GM12878 (cell line): ENCODE measurements around the gene VCL. TPM values are rescaled to one million over a fixed set of nuclear protein-coding genes. Genes with fewer than 3 reads are reported as not detected.

ENCODE experiments used
- ATAC-seq: fragments of 200-7000 bp; cut with Tn5 transposase; 3 replicates; pipeline ENCODE4 v1.9.1; 2020; ENCODE audit warnings: mild to moderate bottlenecking, moderate library complexity
- BruUV-seq: library from RNA; stranded (reverse); fragments of 400-500 nt; replicated peaks from 2 replicates; lab custom pipeline; 2021; lab: Mats Ljungman, UMichigan
- CTCF ChIA-PET: fragments of 300-600 bp; sonication (Branson Sonifier 250); formaldehyde crosslinking; extraction: SDS; loops from one replicate; lab custom pipeline; 2021; ENCODE audit warnings: inconsistent platforms; lab: Yijun Ruan, JAX
- POLR2A ChIA-PET: fragments of 350-600 bp; formaldehyde crosslinking; extraction: SDS; loops from one replicate; lab custom pipeline; 2021; ENCODE audit warnings: inconsistent platforms; lab: Charles Lee
- RAD21 ChIA-PET: fragments of 300-600 bp; sonication (Branson Sonifier 250); formaldehyde crosslinking; loops from one replicate; lab custom pipeline; 2023; ENCODE audit warnings: antibody characterized with exemption; ENCODE audit not compliant: unreplicated experiment; lab: Charles Lee
- SMC1A ChIA-PET: fragments of 300-600 bp; sonication (Branson Sonifier 250); formaldehyde crosslinking; loops from one replicate; lab custom pipeline; 2023; ENCODE audit not compliant: unreplicated experiment, uncharacterized antibody; lab: Charles Lee
- DNase-seq: peaks from one replicate; pipeline ENCODE4 v3.0.0-alpha.2; 2011; ENCODE audit warnings: low read depth, low spot score
- FAIRE-seq: peaks from 3 replicates; lab custom pipeline; 2011; peaks lifted over from hg19 to GRCh38; lab: Jason Lieb, UNC
- H2AFZ ChIP-seq: 2 replicates; pipeline ENCODE4 v1.6.0; 2011; ENCODE audit warnings: low read depth, low read length, control low read depth; ENCODE audit not compliant: control insufficient read depth
- H3K27ac ChIP-seq: 2 replicates; pipeline ENCODE4 v1.5.1; 2011; ENCODE audit warnings: control low read depth; ENCODE audit not compliant: control insufficient read depth, insufficient read depth
- H3K27me3 ChIP-seq, 2 experiments: replicated peaks in 1 of 2; 2 replicates each; pipeline versions ENCODE4 v1.6.0 to v1.6.1; 2011; ENCODE audit warnings: low read length in 1 of 2; ENCODE audit not compliant: control insufficient read depth in 2 of 2, insufficient read depth in 2 of 2
- H3K36me3 ChIP-seq, 2 experiments: 2 replicates each; pipeline ENCODE4 v1.5.1; 2011; ENCODE audit warnings: low read length in 1 of 2; ENCODE audit not compliant: control insufficient read depth in 2 of 2, insufficient read depth in 2 of 2
- H3K4me1 ChIP-seq: 2 replicates; pipeline ENCODE4 v1.6.1; 2011; ENCODE audit warnings: mild to moderate bottlenecking, low read length, moderate library complexity, mixed read lengths; ENCODE audit not compliant: control insufficient read depth, insufficient read depth
- H3K4me2 ChIP-seq: 2 replicates; pipeline ENCODE4 v1.6.0; 2011; ENCODE audit warnings: control low read depth; ENCODE audit not compliant: control insufficient read depth, insufficient read depth
- H3K4me3 ChIP-seq: fragments of 200-600 bp; sonication (generic); 2 replicates; pipeline ENCODE4 v1.5.1; 2016
- H3K79me2 ChIP-seq: 2 replicates; pipeline ENCODE4 v1.6.0; 2011; ENCODE audit warnings: low read length; ENCODE audit not compliant: control insufficient read depth, insufficient read depth
- H3K9ac ChIP-seq: 2 replicates; pipeline ENCODE4 v1.8.0; 2011; ENCODE audit warnings: low read length, control low read depth, mixed read lengths; ENCODE audit not compliant: control insufficient read depth, insufficient read depth
- H3K9me3 ChIP-seq: replicated peaks from 3 replicates; pipeline ENCODE4 v1.5.1; 2011; ENCODE audit warnings: mild to moderate bottlenecking, low read length; ENCODE audit not compliant: control insufficient read depth, insufficient read depth
- H4K20me1 ChIP-seq: 2 replicates; pipeline ENCODE4 v1.6.0; 2011; ENCODE audit not compliant: control insufficient read depth, insufficient read depth
- ATF3 ChIP-seq: IDR thresholded peaks from 2 replicates; pipeline ENCODE4 v1.6.1; 2011; ENCODE audit warnings: low read depth, mild to moderate bottlenecking, low read length, moderate library complexity, borderline replicate concordance; ENCODE audit errors: extremely low read depth
- EP300 ChIP-seq, 2 experiments: fragments of 150-350 bp in 1 of 2; IDR thresholded peaks; 2 replicates each; pipeline ENCODE4 v1.6.1; 2011 to 2012; ENCODE audit warnings: low read depth in 2 of 2, low read length in 2 of 2, borderline replicate concordance in 1 of 2, improper control_type of control experiment in 1 of 2, inconsistent platforms in 1 of 2; ENCODE audit not compliant: control insufficient read depth in 1 of 2
- IKZF2 ChIP-seq, 2 experiments: fragments of 450-650 bp; IDR thresholded peaks; 2 replicates each; pipeline ENCODE4 v1.6.1; 2017; ENCODE audit warnings: mild to moderate bottlenecking in 2 of 2, moderate library complexity in 2 of 2
- NBN ChIP-seq: fragments of 450-650 bp; IDR thresholded peaks from 2 replicates; pipeline ENCODE4 v1.6.1; 2016
- POLR2AphosphoS5 ChIP-seq: IDR thresholded peaks from 2 replicates; pipeline ENCODE4 v1.6.1; 2011; ENCODE audit warnings: mild to moderate bottlenecking, low read length, inconsistent platforms
- POU2F2 ChIP-seq: IDR thresholded peaks from 3 replicates; pipeline ENCODE4 v1.6.1; 2011; ENCODE audit warnings: low read depth, mild to moderate bottlenecking, low read length, borderline replicate concordance
- RB1 ChIP-seq: fragments of 450-650 bp; formaldehyde crosslinking; IDR thresholded peaks from 2 replicates; pipeline ENCODE4 v1.6.1; 2017; ENCODE audit warnings: mild to moderate bottlenecking, borderline replicate concordance
- RUNX3 ChIP-seq: IDR thresholded peaks from 2 replicates; pipeline ENCODE4 v1.6.1; 2012; ENCODE audit warnings: low read length, inconsistent platforms
- SIN3A ChIP-seq: IDR thresholded peaks from 2 replicates; pipeline ENCODE4 v1.6.1; 2012; ENCODE audit warnings: low read depth, low read length, improper control_type of control experiment
- ZBTB4 ChIP-seq: fragments of 450-650 bp; formaldehyde crosslinking; IDR thresholded peaks from 2 replicates; pipeline ENCODE4 v1.4.0; 2022; ENCODE audit warnings: mild to moderate bottlenecking, moderate library complexity
- WGBS: methylation state at CpG from one replicate; pipeline ENCODE4 v1.1.6; 2016; ENCODE audit warnings: low lambda C conversion rate; ENCODE audit not compliant: insufficient replicate concordance, insufficient coverage; ENCODE audit errors: missing lambda C conversion rate; 5-methylcytosine and 5-hydroxymethylcytosine counted together
- in situ Hi-C: fragments of 300-500 bp; cut with MboI; formaldehyde crosslinking; loops from 9 replicates; pipeline ENCODE4 v1.14.3; 2018; ENCODE audit warnings: mixed read lengths
- intact Hi-C: fragments of 100-400 bp; cut with micrococcal nuclease; formaldehyde crosslinking; loops from one replicate; pipeline ENCODE4 v1.14.2; 2022; ENCODE audit not compliant: unreplicated experiment
- polyA plus RNA-seq, 11 experiments: library from polyadenylated mRNA; depleted of rRNA in 4 of 11; unstranded in 6 of 11; stranded (reverse) in 5 of 11; fragments of >200 nt; fragmentation: Nextera tagmentation in 4 of 11; fragmentation: Illumina TruSeq in 1 of 11; extraction: Ambion mirVana in 4 of 11; extraction: Trizol in 1 of 11; gene quantifications; 1 replicate in 1 of 11; 2 replicates in 10 of 11; pipeline versions ENCODE4 v1.2.1 to v1.2.3, GENCODE V29; 2011 to 2016; ENCODE audit warnings: inconsistent platforms in 2 of 11, missing spikeins in 2 of 11, low read depth in 1 of 11
- total RNA-seq, 4 experiments: library from RNA; depleted of rRNA in 3 of 4; stranded (reverse); fragments of >200 nt in 3 of 4; fragmentation: Illumina TruSeq in 1 of 4; extraction: Trizol in 1 of 4; gene quantifications; 2 replicates each; pipeline versions ENCODE4 v1.2.1 to v1.2.3, GENCODE V29; 2013 to 2021
- TF ChIP-seq, protein P1 (sequence below): fragments of 450-650 bp; IDR thresholded peaks from 2 replicates; pipeline ENCODE4 v1.6.1; 2017; ENCODE audit warnings: borderline replicate concordance
- TF ChIP-seq, protein P2 (sequence below): fragments of 450-650 bp; formaldehyde crosslinking; IDR thresholded peaks from 2 replicates; pipeline ENCODE4 v1.4.0; 2020; ENCODE audit warnings: mild to moderate bottlenecking, moderate library complexity
- TF ChIP-seq, protein P3 (sequence below): fragments of 450-650 bp; IDR thresholded peaks from 2 replicates; pipeline ENCODE4 v1.6.1; 2017; ENCODE audit warnings: mild to moderate bottlenecking

Gene VCL
- total and polyA plus RNA-seq, 10 of the 15 experiments (the other 5 are each of a cell fraction or from before 2014, with no cell fraction given): 6.7 to 54.6 (median 24.3) TPM

- Histone ChIP-seq H3K4me2 (no peak overlapping the region), H3K36me3 (no peaks in the 10 kb centered on the region), H2AFZ (peak overlapping the region; percentile 51; the same call in 1 of the 2 replicates), H3K27me3 (no peaks in the 10 kb centered on the region), H3K4me3 (no peak overlapping the region), H3K9ac (no peak overlapping the region), H3K27ac (no peak overlapping the region), H3K4me1 (peaks cover 13% of the 10 kb centered on the region), H3K9me3 (no peaks in the 10 kb centered on the region), H3K79me2 (no peaks in the 10 kb centered on the region), H4K20me1 (no peaks in the 10 kb centered on the region)
- intact Hi-C loops: no loop called here
- ChIA-PET SMC1A (interaction anchor here (0.8 to 2.7 kb wide), 14 partner anchors 9 to 116 kb away, joined by 3 to 18 read pairs (median 4); no protein-coding TSS in a partner anchor), RAD21 (interaction anchor here (0.6 to 2.0 kb wide), 10 partner anchors 9 to 183 kb away, joined by 3 to 6 read pairs (median 4); no protein-coding TSS in a partner anchor), POLR2A (interaction anchor here (0.5 to 1.2 kb wide), 4 partner anchors 13 to 57 kb away, joined by 3 to 10 read pairs (median 3); no protein-coding TSS in a partner anchor), CTCF (interaction anchor here (0.5 to 2.7 kb wide), 9 partner anchors 10 to 1234 kb away, joined by 3 to 11 read pairs (median 4); no protein-coding TSS in a partner anchor)
- peak; percentile 96 for ATAC-seq
- DNase-seq: no peak
- in situ Hi-C loops: no loop called here
- 18% methylated on average over 6 of the region's 6 CpGs for WGBS
- FAIRE-seq: peak; percentile 84
- BruUV-seq: no TSS peak
- peak in 1 of 2 experiments; percentile 36; a peak in 1 of 4 replicates for TF ChIP-seq IKZF2 (IDR thresholded peaks at IDR 0.05)
- TF ChIP-seq ZBTB4: no peak
- no peak for TF ChIP-seq POLR2AphosphoS5
- TF ChIP-seq, protein P1, sequence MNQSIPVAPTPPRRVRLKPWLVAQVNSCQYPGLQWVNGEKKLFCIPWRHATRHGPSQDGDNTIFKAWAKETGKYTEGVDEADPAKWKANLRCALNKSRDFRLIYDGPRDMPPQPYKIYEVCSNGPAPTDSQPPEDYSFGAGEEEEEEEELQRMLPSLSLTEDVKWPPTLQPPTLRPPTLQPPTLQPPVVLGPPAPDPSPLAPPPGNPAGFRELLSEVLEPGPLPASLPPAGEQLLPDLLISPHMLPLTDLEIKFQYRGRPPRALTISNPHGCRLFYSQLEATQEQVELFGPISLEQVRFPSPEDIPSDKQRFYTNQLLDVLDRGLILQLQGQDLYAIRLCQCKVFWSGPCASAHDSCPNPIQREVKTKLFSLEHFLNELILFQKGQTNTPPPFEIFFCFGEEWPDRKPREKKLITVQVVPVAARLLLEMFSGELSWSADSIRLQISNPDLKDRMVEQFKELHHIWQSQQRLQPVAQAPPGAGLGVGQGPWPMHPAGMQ: no peak
- TF ChIP-seq, protein P2, sequence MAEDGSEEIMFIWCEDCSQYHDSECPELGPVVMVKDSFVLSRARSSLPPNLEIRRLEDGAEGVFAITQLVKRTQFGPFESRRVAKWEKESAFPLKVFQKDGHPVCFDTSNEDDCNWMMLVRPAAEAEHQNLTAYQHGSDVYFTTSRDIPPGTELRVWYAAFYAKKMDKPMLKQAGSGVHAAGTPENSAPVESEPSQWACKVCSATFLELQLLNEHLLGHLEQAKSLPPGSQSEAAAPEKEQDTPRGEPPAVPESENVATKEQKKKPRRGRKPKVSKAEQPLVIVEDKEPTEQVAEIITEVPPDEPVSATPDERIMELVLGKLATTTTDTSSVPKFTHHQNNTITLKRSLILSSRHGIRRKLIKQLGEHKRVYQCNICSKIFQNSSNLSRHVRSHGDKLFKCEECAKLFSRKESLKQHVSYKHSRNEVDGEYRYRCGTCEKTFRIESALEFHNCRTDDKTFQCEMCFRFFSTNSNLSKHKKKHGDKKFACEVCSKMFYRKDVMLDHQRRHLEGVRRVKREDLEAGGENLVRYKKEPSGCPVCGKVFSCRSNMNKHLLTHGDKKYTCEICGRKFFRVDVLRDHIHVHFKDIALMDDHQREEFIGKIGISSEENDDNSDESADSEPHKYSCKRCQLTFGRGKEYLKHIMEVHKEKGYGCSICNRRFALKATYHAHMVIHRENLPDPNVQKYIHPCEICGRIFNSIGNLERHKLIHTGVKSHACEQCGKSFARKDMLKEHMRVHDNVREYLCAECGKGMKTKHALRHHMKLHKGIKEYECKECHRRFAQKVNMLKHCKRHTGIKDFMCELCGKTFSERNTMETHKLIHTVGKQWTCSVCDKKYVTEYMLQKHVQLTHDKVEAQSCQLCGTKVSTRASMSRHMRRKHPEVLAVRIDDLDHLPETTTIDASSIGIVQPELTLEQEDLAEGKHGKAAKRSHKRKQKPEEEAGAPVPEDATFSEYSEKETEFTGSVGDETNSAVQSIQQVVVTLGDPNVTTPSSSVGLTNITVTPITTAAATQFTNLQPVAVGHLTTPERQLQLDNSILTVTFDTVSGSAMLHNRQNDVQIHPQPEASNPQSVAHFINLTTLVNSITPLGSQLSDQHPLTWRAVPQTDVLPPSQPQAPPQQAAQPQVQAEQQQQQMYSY (CRISPR knock-in tag): no peak
- peak; percentile 78 for TF ChIP-seq RUNX3
- TF ChIP-seq, protein P3, sequence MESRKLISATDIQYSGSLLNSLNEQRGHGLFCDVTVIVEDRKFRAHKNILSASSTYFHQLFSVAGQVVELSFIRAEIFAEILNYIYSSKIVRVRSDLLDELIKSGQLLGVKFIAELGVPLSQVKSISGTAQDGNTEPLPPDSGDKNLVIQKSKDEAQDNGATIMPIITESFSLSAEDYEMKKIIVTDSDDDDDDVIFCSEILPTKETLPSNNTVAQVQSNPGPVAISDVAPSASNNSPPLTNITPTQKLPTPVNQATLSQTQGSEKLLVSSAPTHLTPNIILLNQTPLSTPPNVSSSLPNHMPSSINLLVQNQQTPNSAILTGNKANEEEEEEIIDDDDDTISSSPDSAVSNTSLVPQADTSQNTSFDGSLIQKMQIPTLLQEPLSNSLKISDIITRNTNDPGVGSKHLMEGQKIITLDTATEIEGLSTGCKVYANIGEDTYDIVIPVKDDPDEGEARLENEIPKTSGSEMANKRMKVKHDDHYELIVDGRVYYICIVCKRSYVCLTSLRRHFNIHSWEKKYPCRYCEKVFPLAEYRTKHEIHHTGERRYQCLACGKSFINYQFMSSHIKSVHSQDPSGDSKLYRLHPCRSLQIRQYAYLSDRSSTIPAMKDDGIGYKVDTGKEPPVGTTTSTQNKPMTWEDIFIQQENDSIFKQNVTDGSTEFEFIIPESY: no peak
- TF ChIP-seq SIN3A: no peak
- no peak for TF ChIP-seq POU2F2
- TF ChIP-seq ATF3: no peak
- no peak for TF ChIP-seq NBN
- no peak for TF ChIP-seq RB1
- no peak for TF ChIP-seq EP300 (IDR thresholded peaks at IDR 0.05; ENCODE audit: borderline replicate concordance in 1 of 2, control insufficient read depth in 1 of 2, low read depth in 2 of 2, low read length in 2 of 2)
Measured at GRCh38 chr10:73991884-73992245, 6.1 kb upstream of the VCL start.
